Activated naive CD4-positive, alpha-beta T cell treated with anti-CD3 and anti-CD28 coated beads for 36 hours (primary cell): Measurements from ENCODE around the gene MRPL53. TPM values are rescaled to one million over a fixed set of nuclear protein-coding genes. Genes with fewer than 3 reads are reported as not detected.

Experiments
- CTCF ChIA-PET: fragments of 350-600 bp; sonication (Branson Sonifier 250); formaldehyde crosslinking; loops from one replicate; lab custom pipeline; 2021; ENCODE audit warnings: antibody characterized with exemption; lab: Charles Lee
- DNase-seq: peaks from one replicate; pipeline ENCODE4 v3.0.0-alpha.2; 2020
- H3K27ac Mint-ChIP-seq: one replicate; pipeline ENCODE4 v1.8.0; 2021; ENCODE audit warnings: mild to moderate bottlenecking, mixed read lengths
- H3K27me3 Mint-ChIP-seq: one replicate; pipeline ENCODE4 v1.8.0; 2021; ENCODE audit warnings: low read depth, mixed read lengths
- H3K36me3 Mint-ChIP-seq: one replicate; pipeline ENCODE4 v1.8.0; 2021; ENCODE audit warnings: low read depth, mixed read lengths
- H3K4me1 Mint-ChIP-seq: one replicate; pipeline ENCODE4 v1.8.0; 2021; ENCODE audit warnings: low read depth, mixed read lengths
- H3K4me3 Mint-ChIP-seq: one replicate; pipeline ENCODE4 v1.8.0; 2021; ENCODE audit warnings: mild to moderate bottlenecking, moderate library complexity, mixed read lengths
- H3K9me3 Mint-ChIP-seq: one replicate; pipeline ENCODE4 v1.8.0; 2021; ENCODE audit warnings: mixed read lengths
- intact Hi-C: fragments of 100-400 bp; cut with micrococcal nuclease; formaldehyde crosslinking; loops from one replicate; pipeline ENCODE4 v1.15.1; 2023
- total RNA-seq, 2 experiments: library from RNA; stranded (reverse); gene quantifications; one replicate each; pipeline ENCODE4 v1.2.3, GENCODE V29; 2021

Gene MRPL53
- total RNA-seq, 2 experiments from 2014 or later, result 112 to 117 TPM

DNA sequence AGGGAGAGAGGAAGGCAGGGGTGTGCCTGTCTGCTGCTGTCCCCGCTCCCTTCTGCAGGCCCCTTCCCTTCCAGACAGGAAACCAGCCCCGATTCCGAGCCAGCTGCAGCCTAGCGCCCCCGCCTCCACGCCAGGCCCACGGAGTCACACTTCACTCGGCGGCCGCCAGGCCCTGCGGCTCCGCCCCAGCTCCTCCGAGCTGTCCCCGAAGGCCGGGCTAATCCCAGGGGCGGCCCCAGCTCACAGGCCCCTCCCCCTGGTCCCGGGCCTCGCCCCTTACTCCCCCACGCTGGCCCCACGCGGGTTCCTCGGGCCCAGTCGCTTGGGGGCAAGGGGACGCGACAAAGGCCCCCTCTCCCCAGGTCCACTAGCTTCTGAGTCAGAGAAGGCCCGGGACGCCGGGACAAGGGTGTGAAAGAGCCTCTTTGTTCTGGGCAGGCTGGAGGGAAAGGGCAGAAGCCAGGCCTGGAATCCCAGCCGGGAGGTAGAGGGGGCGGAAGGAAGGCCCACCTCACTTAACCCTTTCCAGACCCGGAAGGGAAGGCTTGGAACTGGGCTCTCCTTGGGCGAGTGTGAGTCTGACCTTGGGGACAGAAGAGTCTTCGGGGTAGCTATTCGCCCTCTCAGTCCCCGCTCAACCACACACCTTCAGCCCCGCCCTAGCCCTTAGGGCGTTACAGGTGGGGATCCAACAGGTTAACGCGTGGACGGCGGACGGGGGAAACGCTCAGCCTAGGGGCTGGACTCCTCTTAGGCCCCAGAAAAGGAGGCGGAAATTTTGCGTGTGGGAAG, 31.9 kb downstream of the MRPL53 start:
- Mint-ChIP-seq H3K36me3 (no peaks in the 10 kb centered on the region), H3K9me3 (no peaks in the 10 kb centered on the region), H3K4me1 (peaks cover 15% of the 10 kb centered on the region), H3K27ac (no peak overlapping the region), H3K27me3 (peaks cover 37% of the 10 kb centered on the region), H3K4me3 (peak overlapping the region; percentile 22)
- intact Hi-C loops, result loop anchor here (1.0 kb wide), 1 partner anchor 40 kb away; no protein-coding TSS in a partner anchor
- peak; percentile 65 for DNase-seq
- CTCF ChIA-PET, result interaction anchor here (0.6 to 1.1 kb wide), 4 partner anchors 13 to 1287 kb away, joined by 3 to 4 read pairs (median 3); no protein-coding TSS in a partner anchor

GRCh38 chr2:74439803-74440377, 32.6 kb downstream of the MRPL53 start:
- Mint-ChIP-seq H3K4me1 (peaks cover 15% of the 10 kb centered on the region), H3K4me3 (peak overlapping the region; percentile 22), H3K9me3 (no peaks in the 10 kb centered on the region), H3K27ac (no peak overlapping the region), H3K27me3 (peaks cover 35% of the 10 kb centered on the region), H3K36me3 (no peaks in the 10 kb centered on the region)
- no peak for DNase-seq
- CTCF ChIA-PET, result interaction anchor here (0.5 to 1.1 kb wide), 5 partner anchors 13 to 1286 kb away, joined by 3 to 4 read pairs (median 3); no protein-coding TSS in a partner anchor
- intact Hi-C loops, result no loop called here

DNA sequence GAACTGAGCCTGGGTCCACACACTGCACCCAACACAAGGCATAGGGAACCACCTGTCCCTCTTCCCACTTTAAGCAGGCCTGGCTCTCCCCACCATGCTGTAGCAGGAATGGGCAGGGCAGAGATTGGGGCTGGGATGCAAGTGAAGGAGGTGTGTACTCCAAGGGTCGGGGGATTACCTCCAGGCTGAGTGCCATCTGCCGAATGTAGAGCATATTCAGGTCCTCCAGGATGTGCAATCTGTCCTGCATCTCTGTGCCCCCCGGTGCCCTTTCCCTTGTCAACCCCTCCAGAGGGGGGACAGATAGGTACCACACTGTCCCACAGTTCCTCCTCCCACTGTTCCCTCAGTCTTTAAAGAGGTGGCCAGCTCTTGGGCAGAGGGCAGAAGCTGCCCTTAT, 33.1 kb downstream of the MRPL53 start:
- Mint-ChIP-seq H3K27me3 (peaks cover 35% of the 10 kb centered on the region), H3K9me3 (no peaks in the 10 kb centered on the region), H3K4me1 (peaks cover 15% of the 10 kb centered on the region), H3K27ac (no peak overlapping the region), H3K4me3 (no peak overlapping the region), H3K36me3 (no peaks in the 10 kb centered on the region)
- CTCF ChIA-PET, result interaction anchor here (0.5 kb wide), 1 partner anchor 40 kb away, joined by 3 read pairs; no protein-coding TSS in a partner anchor
- intact Hi-C loops, result no loop called here
- DNase-seq, result no peak

- Mint-ChIP-seq H3K9me3 (no peaks in the 10 kb centered on the region), H3K4me3 (no peak overlapping the region), H3K36me3 (no peaks in the 10 kb centered on the region), H3K27ac (no peak overlapping the region), H3K27me3 (peaks cover 33% of the 10 kb centered on the region), H3K4me1 (peaks cover 15% of the 10 kb centered on the region)
- intact Hi-C loops, result no loop called here
- CTCF ChIA-PET, result no interaction called here
- no peak for DNase-seq
Measured at GRCh38 chr2:74438248-74438647, 34.2 kb downstream of the MRPL53 start.

- Mint-ChIP-seq H3K27me3 (peaks cover 26% of the 10 kb centered on the region), H3K36me3 (no peaks in the 10 kb centered on the region), H3K4me1 (peaks cover 11% of the 10 kb centered on the region), H3K4me3 (no peak overlapping the region), H3K27ac (no peak overlapping the region), H3K9me3 (no peaks in the 10 kb centered on the region)
- CTCF ChIA-PET, result no interaction called here
- no peak for DNase-seq
- intact Hi-C loops, result no loop called here
Measured at GRCh38 chr2:74436848-74437695, 35.4 kb downstream of the MRPL53 start.

DNA sequence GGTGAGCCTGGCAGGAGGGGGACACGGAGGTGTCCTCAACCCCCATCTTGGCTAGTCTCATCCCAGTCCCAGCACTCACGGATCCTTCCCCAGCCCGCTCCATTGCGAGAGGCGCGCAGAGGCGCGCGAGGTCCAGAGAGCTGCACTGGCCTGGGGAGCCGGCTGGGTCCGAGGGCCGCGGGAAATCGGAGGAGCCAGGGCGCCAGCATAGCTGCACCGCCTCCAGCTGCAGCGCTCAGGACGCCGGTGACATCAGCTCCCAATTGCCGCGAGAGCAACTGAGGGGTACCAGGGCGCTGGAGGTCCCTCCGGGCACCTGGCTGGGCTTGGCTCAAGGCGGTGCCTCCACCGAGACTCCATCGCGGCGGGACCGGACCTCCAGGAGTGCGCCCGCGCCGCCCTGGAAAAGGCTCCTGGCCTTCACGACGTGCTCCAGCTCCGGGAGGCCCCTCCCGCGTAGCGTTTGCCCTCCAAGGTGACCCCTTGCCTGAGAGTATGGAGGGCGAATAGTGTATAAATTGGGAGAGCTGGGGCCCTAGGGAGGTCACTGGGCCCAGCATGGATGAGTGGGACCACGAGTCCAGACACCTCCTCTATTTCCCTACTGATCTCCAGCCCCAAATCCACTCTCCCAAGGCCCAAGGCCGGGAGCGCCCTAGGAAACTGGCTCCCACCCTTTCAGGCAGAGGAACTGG, 36.2 kb downstream of the MRPL53 start:
- Mint-ChIP-seq H3K4me1 (peaks cover 11% of the 10 kb centered on the region), H3K4me3 (no peak overlapping the region), H3K36me3 (no peaks in the 10 kb centered on the region), H3K27me3 (peaks cover 25% of the 10 kb centered on the region), H3K9me3 (no peaks in the 10 kb centered on the region), H3K27ac (no peak overlapping the region)
- no peak for DNase-seq
- intact Hi-C loops, result no loop called here
- CTCF ChIA-PET, result interaction anchor here (0.9 kb wide), 1 partner anchor 11 kb away, joined by 4 read pairs; no protein-coding TSS in a partner anchor

DNA sequence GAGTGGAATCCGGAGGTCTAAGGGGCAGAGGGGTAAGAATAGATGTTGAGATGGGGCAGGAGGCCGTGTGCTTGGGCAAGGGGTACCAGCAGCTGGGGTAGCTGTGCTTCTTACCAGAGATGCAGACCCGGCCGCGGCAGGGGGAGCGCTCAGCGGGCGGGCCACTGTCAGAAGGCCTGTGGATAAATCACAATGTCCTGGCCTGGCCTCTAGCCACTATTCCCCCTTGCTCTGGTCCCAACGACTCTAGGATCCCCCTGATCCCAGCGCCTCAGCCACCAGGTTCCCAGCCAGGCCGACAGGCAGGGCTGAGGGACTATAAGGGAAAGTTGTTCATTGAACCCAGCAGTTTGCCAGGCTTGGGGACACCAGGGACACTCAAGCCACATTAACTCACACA, 42.0 kb downstream of the MRPL53 start:
- Mint-ChIP-seq H3K4me3 (no peak overlapping the region), H3K27ac (no peak overlapping the region), H3K36me3 (no peaks in the 10 kb centered on the region), H3K9me3 (no peaks in the 10 kb centered on the region), H3K27me3 (no peaks in the 10 kb centered on the region), H3K4me1 (no peaks in the 10 kb centered on the region)
- CTCF ChIA-PET, result no interaction called here
- intact Hi-C loops, result no loop called here
- no peak for DNase-seq

DNA sequence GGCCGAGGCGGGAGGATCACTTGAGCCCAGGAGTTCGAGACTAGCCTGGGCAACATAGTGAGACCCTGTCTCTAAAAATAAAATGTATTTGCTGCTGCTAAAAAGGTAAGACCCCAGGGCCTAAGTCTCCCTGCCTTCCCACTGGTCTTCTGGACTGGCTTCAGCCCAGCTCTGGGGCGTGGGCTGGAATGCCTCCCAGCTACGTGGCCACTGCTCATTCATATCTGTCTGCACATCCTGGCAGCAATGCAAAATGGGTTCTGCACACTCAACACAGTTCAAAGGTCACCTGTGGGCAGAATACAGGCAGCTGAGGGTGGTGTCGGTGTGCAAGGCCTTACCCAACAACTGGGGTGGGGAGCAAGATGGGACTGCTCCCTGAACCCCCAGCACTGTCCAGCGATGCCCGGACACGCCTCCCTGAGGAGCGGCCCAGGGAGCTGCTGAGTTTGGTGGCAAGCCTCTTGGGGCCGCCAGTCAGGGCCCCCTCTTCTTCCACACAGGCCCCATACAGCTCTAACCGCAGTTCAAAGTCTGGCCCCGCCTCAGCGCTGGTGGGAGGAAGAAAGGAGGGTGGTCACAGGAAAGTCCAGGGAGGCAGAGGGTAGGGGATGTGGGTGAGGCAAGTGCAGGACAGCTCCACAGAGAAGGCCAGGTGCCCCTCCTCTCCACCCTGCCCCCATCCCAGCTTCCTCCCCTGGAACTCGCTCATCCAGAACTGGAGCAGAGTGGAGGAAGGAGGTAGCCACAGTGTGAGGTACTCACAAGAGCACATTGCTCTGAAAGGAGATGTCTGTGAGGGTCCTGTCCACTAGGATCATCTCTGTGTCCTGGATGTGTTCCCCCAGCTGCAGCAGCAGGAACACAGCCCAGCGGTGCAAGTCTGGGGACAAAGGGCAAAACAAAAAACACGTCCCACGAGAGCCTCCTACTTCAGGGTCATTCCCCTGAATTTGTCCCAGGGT, 42.7 kb downstream of the MRPL53 start:
- H3K9me3 Mint-ChIP-seq, result no peaks in the 10 kb centered on the region
- H3K27ac Mint-ChIP-seq, result no peak overlapping the region
- H3K27me3 Mint-ChIP-seq, result no peaks in the 10 kb centered on the region
- no peaks in the 10 kb centered on the region for H3K4me1 Mint-ChIP-seq
- no peak overlapping the region for H3K4me3 Mint-ChIP-seq
- H3K36me3 Mint-ChIP-seq, result no peaks in the 10 kb centered on the region
- intact Hi-C loops, result no loop called here
- no peak for DNase-seq
- CTCF ChIA-PET, result interaction anchor here (0.6 kb wide), 1 partner anchor 38 kb away, joined by 3 read pairs; no protein-coding TSS in a partner anchor

GRCh38 chr2:74428675-74429074, 43.8 kb downstream of the MRPL53 start:
- CTCF ChIA-PET, result interaction anchor here (1.7 kb wide), 1 partner anchor 179 kb away, joined by 4 read pairs; no protein-coding TSS in a partner anchor
- DNase-seq, result no peak
- no peaks in the 10 kb centered on the region for H3K4me1 Mint-ChIP-seq
- H3K9me3 Mint-ChIP-seq, result no peaks in the 10 kb centered on the region
- no peak overlapping the region for H3K27ac Mint-ChIP-seq
- intact Hi-C loops, result no loop called here
- no peak overlapping the region for H3K4me3 Mint-ChIP-seq
- no peaks in the 10 kb centered on the region for H3K27me3 Mint-ChIP-seq
- no peaks in the 10 kb centered on the region for H3K36me3 Mint-ChIP-seq

DNA sequence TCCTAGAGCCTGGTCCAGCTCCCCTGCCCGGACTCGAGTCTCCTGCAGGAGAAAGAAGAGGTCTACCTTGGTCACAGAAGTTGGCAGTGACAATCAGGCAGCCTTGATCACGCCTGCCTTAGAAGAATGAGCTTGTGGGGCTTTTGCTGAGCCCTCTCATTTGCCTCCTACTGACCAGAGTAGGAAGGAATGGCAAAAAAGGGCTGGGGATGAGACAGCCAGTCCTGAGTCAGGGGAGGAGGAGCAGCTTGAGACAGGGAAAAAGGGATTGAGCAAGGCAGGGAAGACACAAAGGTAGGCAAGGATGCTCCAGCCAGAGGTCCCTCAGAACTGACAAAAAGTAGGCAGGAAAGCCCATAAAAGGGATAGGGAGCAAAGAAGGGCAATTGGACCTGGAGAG, 44.9 kb downstream of the MRPL53 start:
- Mint-ChIP-seq H3K4me3 (no peak overlapping the region), H3K9me3 (no peaks in the 10 kb centered on the region), H3K4me1 (peaks cover 6% of the 10 kb centered on the region), H3K36me3 (no peaks in the 10 kb centered on the region), H3K27ac (no peak overlapping the region), H3K27me3 (no peaks in the 10 kb centered on the region)
- CTCF ChIA-PET, result interaction anchor here (1.3 to 1.7 kb wide), 2 partner anchors 13 to 178 kb away, joined by 3 to 4 read pairs; no protein-coding TSS in a partner anchor
- intact Hi-C loops, result no loop called here
- no peak for DNase-seq
